ENCODE results near the gene BACH1.

BACH1 gene

GRCh38 chr21:29385934-29386520 is 87.3 kb downstream of the BACH1 start:
- DNase-seq (ENCODE audit: low read depth) = no peak
- no peak overlapping the region for H3K4me3 ChIP-seq (ENCODE audit: low read depth, low read length)
- TF ChIP-seq, protein P1, sequence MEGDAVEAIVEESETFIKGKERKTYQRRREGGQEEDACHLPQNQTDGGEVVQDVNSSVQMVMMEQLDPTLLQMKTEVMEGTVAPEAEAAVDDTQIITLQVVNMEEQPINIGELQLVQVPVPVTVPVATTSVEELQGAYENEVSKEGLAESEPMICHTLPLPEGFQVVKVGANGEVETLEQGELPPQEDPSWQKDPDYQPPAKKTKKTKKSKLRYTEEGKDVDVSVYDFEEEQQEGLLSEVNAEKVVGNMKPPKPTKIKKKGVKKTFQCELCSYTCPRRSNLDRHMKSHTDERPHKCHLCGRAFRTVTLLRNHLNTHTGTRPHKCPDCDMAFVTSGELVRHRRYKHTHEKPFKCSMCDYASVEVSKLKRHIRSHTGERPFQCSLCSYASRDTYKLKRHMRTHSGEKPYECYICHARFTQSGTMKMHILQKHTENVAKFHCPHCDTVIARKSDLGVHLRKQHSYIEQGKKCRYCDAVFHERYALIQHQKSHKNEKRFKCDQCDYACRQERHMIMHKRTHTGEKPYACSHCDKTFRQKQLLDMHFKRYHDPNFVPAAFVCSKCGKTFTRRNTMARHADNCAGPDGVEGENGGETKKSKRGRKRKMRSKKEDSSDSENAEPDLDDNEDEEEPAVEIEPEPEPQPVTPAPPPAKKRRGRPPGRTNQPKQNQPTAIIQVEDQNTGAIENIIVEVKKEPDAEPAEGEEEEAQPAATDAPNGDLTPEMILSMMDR (IDR thresholded peaks at IDR 0.05; ENCODE audit: low read depth, low read length, missing control alignments) = no peak

GRCh38 chr21:29386803-29387202 is 88.1 kb downstream of the BACH1 start:
- no peak for DNase-seq (ENCODE audit: low read depth)
- H3K4me3 ChIP-seq (ENCODE audit: low read depth, low read length) = no peak overlapping the region
- TF ChIP-seq, protein P1 (IDR thresholded peaks at IDR 0.05; ENCODE audit: low read depth, low read length, missing control alignments) = no peak

DNA sequence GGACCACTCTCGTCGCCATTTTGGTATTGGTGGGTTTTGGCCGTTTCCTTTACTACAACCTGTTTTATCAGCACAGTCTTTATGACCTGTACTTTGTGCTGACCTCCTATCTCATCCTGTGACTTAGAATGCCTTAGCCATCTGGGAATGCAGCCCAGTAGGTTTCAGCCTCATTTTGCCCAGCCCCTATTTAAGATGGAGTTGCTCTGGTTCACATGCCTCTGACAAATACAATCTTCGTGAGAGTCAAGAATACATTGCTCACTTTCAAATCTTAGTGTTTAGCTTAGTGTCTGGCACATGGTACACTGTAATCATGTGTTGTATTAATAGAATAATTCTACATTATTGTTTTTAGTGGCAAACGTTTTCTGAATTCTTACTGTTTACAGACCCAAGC is 88.9 kb downstream of the BACH1 start:
- DNase-seq (ENCODE audit: low read depth) = no peak
- TF ChIP-seq, protein P1 (IDR thresholded peaks at IDR 0.05; ENCODE audit: low read depth, low read length, missing control alignments) = no peak
- no peak overlapping the region for H3K4me3 ChIP-seq (ENCODE audit: low read depth, low read length)

DNA sequence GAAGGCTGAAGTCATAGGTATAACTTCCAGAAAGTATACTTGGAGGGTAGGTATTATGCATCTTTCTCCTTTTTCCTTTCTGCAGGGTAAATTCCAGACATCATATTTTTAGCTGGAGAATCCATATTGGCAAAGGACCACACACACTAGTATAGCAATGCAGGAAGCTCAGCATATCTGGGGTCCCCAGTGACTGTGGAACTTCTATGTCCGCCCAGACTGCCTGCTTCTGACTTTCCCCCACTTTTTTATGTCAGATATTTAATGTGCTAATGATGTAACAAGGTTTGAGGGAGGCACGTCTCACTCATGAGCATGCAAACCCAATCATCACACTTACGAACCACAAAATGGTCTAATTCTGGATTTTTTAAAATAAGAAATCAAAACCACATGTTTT is 90.4 kb downstream of the BACH1 start:
- DNase-seq (ENCODE audit: low read depth) = no peak
- TF ChIP-seq, protein P1 (IDR thresholded peaks at IDR 0.05; ENCODE audit: low read depth, low read length, missing control alignments) = no peak
- no peak overlapping the region for H3K4me3 ChIP-seq (ENCODE audit: low read depth, low read length)

DNA sequence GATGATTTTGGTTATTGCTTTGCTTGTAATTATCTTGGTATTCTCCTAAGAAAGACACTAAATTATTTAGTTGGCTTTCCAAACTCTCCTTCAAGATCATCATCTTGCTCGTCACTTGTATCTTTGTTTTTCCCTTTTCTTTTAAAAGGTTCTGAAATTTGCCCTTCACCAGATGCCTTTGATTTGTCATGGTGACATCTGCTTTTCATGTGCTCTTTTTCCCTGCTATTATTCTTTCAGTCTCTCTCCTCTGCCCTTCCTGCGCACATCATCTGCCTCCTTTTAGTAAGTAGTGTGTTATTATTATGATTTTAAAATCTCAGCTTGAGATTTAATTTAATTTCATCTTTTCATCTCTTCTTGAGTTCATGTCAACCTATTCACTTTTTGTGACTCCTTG is 92.1 kb downstream of the BACH1 start:
- no peak overlapping the region for H3K4me3 ChIP-seq (ENCODE audit: low read depth, low read length)
- no peak for DNase-seq (ENCODE audit: low read depth)
- TF ChIP-seq, protein P1 (IDR thresholded peaks at IDR 0.05; ENCODE audit: low read depth, low read length, missing control alignments) = no peak

- no peak overlapping the region for H3K4me3 ChIP-seq (ENCODE audit: low read depth, low read length)
- no peak for DNase-seq (ENCODE audit: low read depth)
- TF ChIP-seq, protein P1 (IDR thresholded peaks at IDR 0.05; ENCODE audit: low read depth, low read length, missing control alignments) = no peak
Measured at GRCh38 chr21:29394051-29394450, 95.3 kb downstream of the BACH1 start.
